GM12865 (cell line): ENCODE results near the gene SST.

Source experiments
- DNase-seq: peaks from one replicate; pipeline ENCODE4 v3.0.0; 2010; ENCODE audit warnings: low read depth
- H3K4me3 ChIP-seq: 2 replicates; pipeline ENCODE4 v1.5.1; 2011; ENCODE audit warnings: mild to moderate bottlenecking, low read depth, low read length, control low read depth
- CTCF ChIP-seq: IDR thresholded peaks from 2 replicates; pipeline ENCODE4 v1.5.1; 2011; ENCODE audit warnings: low read length, control low read depth, low read depth, inconsistent platforms; ENCODE audit not compliant: insufficient read depth; ENCODE audit errors: missing control alignments

SST gene

GRCh38 chr3:187639927-187640568 lies 30.1 kb downstream of the SST start:
- H3K4me3 ChIP-seq: no peak overlapping the region
- no peak for DNase-seq
- no peak for TF ChIP-seq CTCF

- no peak for TF ChIP-seq CTCF
- DNase-seq: no peak
Measured at GRCh38 chr3:187636528-187636927, 33.7 kb downstream of the SST start.

GRCh38 chr3:187630404-187630803 lies 39.8 kb downstream of the SST start:
- no peak overlapping the region for H3K4me3 ChIP-seq
- DNase-seq: no peak
- TF ChIP-seq CTCF: no peak

More at GRCh38 chr3:187636528-187636927, 33.7 kb downstream of the SST start:
- H3K4me3 ChIP-seq: no peak overlapping the region

GRCh38 chr3:187629711-187630110 lies 40.5 kb downstream of the SST start:
- no peak for TF ChIP-seq CTCF
- no peak overlapping the region for H3K4me3 ChIP-seq
- DNase-seq: no peak

- DNase-seq: peak; percentile 10
- H3K4me3 ChIP-seq: no peak overlapping the region
- TF ChIP-seq CTCF: no peak
Measured at GRCh38 chr3:187628169-187628568, 42.0 kb downstream of the SST start.

GRCh38 chr3:187626581-187626980 lies 43.6 kb downstream of the SST start:
- no peak for DNase-seq
- H3K4me3 ChIP-seq: no peak overlapping the region
- no peak for TF ChIP-seq CTCF

GRCh38 chr3:187624588-187624987 lies 45.6 kb downstream of the SST start:
- H3K4me3 ChIP-seq: no peak overlapping the region
- DNase-seq: no peak
- no peak for TF ChIP-seq CTCF
